Measurements from ENCODE around the gene PRMT1. TPM values are rescaled to one million over a fixed set of nuclear protein-coding genes. Genes with fewer than 3 reads are reported as not detected.

PRMT1 gene
- total and polyA plus RNA-seq, 2 of the 13 experiments (the other 11 are each of a cell fraction or from before 2014, with no cell fraction given): 324 to 374 TPM

GRCh38 chr19:49672131-49672919 is 4.7 kb upstream of the PRMT1 start (continued):
- no peak for TF ChIP-seq TOPORS (CRISPR knock-in tag; IDR thresholded peaks at IDR 0.05)
- TF ChIP-seq IRF1 (CRISPR knock-in tag; IDR thresholded peaks at IDR 0.05; ENCODE audit: low read depth): no peak
- TF ChIP-seq ZNF234 (CRISPR knock-in tag; conservative IDR thresholded peaks at IDR 0.05): no peak
- no peak for TF ChIP-seq SRSF1 (optimal IDR thresholded peaks at IDR 0.05; ENCODE audit: low read depth, low read length)
- TF ChIP-seq DR1 (CRISPR knock-in tag; IDR thresholded peaks at IDR 0.05): peak; percentile 54; the same call in 1 of the 2 replicates
- TF ChIP-seq SETDB1 (CRISPR knock-in tag; IDR thresholded peaks at IDR 0.05; ENCODE audit: borderline replicate concordance): no peak
- TF ChIP-seq KLF11 (CRISPR knock-in tag; IDR thresholded peaks at IDR 0.05): peak; percentile 51; the same call in 1 of the 2 replicates
- TF ChIP-seq, protein P1, sequence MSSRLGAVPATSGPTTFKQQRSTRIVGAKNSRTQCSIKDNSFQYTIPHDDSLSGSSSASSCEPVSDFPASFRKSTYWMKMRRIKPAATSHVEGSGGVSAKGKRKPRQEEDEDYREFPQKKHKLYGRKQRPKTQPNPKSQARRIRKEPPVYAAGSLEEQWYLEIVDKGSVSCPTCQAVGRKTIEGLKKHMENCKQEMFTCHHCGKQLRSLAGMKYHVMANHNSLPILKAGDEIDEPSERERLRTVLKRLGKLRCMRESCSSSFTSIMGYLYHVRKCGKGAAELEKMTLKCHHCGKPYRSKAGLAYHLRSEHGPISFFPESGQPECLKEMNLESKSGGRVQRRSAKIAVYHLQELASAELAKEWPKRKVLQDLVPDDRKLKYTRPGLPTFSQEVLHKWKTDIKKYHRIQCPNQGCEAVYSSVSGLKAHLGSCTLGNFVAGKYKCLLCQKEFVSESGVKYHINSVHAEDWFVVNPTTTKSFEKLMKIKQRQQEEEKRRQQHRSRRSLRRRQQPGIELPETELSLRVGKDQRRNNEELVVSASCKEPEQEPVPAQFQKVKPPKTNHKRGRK (CRISPR knock-in tag; IDR thresholded peaks at IDR 0.05): no peak
- TF ChIP-seq ZBTB40 (IDR thresholded peaks at IDR 0.05): no peak
- peak; percentile 60; the same call in 1 of the 2 replicates for TF ChIP-seq ZBTB40 (CRISPR knock-in tag; IDR thresholded peaks at IDR 0.05)
- no peak for TF ChIP-seq ZNF251 (CRISPR knock-in tag; IDR thresholded peaks at IDR 0.05)
- peak; percentile 35; the same call in 1 of the 2 replicates for TF ChIP-seq ZNF333 (CRISPR knock-in tag; IDR thresholded peaks at IDR 0.05; ENCODE audit: borderline replicate concordance)
- no peak for TF ChIP-seq ZBTB46 (CRISPR knock-in tag; IDR thresholded peaks at IDR 0.05; ENCODE audit: borderline replicate concordance)
- TF ChIP-seq SP4 (CRISPR knock-in tag; IDR thresholded peaks at IDR 0.05): peak; percentile 56; the same call in 1 of the 2 replicates
- no peak for TF ChIP-seq RFX1 (IDR thresholded peaks at IDR 0.05)
- TF ChIP-seq ZSCAN29 (CRISPR knock-in tag; conservative IDR thresholded peaks at IDR 0.05): 0 out of 2 replicates have a peak, but pooled peaks have one; percentile 29

All from HepG2 (cell line).